Endothelial cell of umbilical vein (primary cell): ENCODE measurements around the gene PHAF1. TPM values are rescaled to one million over a fixed set of nuclear protein-coding genes. Genes with fewer than 3 reads are reported as not detected.

ENCODE experiments used
- BruUV-seq: library from RNA; stranded (reverse); fragments of 400-500 nt; replicated peaks from 2 replicates; lab custom pipeline; 2021; lab: Mats Ljungman, UMichigan
- CTCF ChIA-PET: fragments of 300-600, 350-600 bp; sonication (Branson Sonifier 250); formaldehyde crosslinking; loops from one replicate; lab custom pipeline; 2021; ENCODE audit warnings: antibody characterized with exemption, inconsistent platforms; lab: Charles Lee
- POLR2A ChIA-PET: fragments of 300-600, 350-600 bp; sonication (Branson Sonifier 250); formaldehyde crosslinking; loops from one replicate; lab custom pipeline; 2021; ENCODE audit warnings: antibody characterized with exemption, inconsistent platforms; lab: Charles Lee
- DNase-seq: peaks from one replicate; pipeline ENCODE4 v3.0.0-alpha.2; 2011; ENCODE audit warnings: low read depth, low spot score
- FAIRE-seq: peaks from 2 replicates; lab custom pipeline; 2011; peaks lifted over from hg19 to GRCh38; lab: Jason Lieb, UNC
- H2AFZ ChIP-seq: 2 replicates; pipeline ENCODE4 v1.6.0; 2012; ENCODE audit warnings: low read depth, low read length, control low read depth, inconsistent platforms
- H3K27ac ChIP-seq: 2 replicates; pipeline ENCODE4 v1.5.1; 2011; ENCODE audit warnings: low read depth, mild to moderate bottlenecking, control low read depth, low read length, moderate library complexity; ENCODE audit not compliant: insufficient read depth
- H3K27me3 ChIP-seq, 2 experiments: 2 replicates each; pipeline versions ENCODE4 v1.6.0 to v1.6.1; 2011; ENCODE audit warnings: low read length in 2 of 2, mixed read lengths in 1 of 2; ENCODE audit not compliant: control insufficient read depth in 2 of 2, insufficient read depth in 2 of 2
- H3K36me3 ChIP-seq, 2 experiments: 2 replicates in 1 of 2; 3 replicates in 1 of 2; pipeline ENCODE4 v1.5.1; 2011; ENCODE audit warnings: low read length in 2 of 2, mild to moderate bottlenecking in 1 of 2, moderate library complexity in 1 of 2; ENCODE audit not compliant: control insufficient read depth in 2 of 2, insufficient read depth in 2 of 2; ENCODE audit errors: extremely low read depth in 1 of 2
- H3K4me1 ChIP-seq: 3 replicates; pipeline ENCODE4 v1.5.1; 2011; ENCODE audit warnings: mild to moderate bottlenecking, low read length; ENCODE audit not compliant: control insufficient read depth, insufficient read depth; ENCODE audit errors: extremely low read depth
- H3K4me2 ChIP-seq: 2 replicates; pipeline ENCODE4 v1.6.1; 2011; ENCODE audit warnings: low read length, control low read depth, mixed read lengths; ENCODE audit not compliant: insufficient read depth
- H3K4me3 ChIP-seq, 3 experiments: fragments of 200-600 bp in 1 of 3; sonication (generic), shearing (Covaris generic) in 1 of 3; replicated peaks in 1 of 3; 2 replicates each; pipeline ENCODE4 v1.5.1; 2011 to 2016; ENCODE audit warnings: control low read depth in 3 of 3, low read length in 3 of 3, mild to moderate bottlenecking in 2 of 3, inconsistent platforms in 1 of 3, low read depth in 1 of 3, moderate library complexity in 1 of 3; ENCODE audit not compliant: insufficient read depth in 1 of 3
- H3K79me2 ChIP-seq: 2 replicates; pipeline ENCODE4 v1.6.0; 2012; ENCODE audit warnings: low read length, inconsistent platforms; ENCODE audit not compliant: control insufficient read depth, insufficient read depth
- H3K9ac ChIP-seq: replicated peaks from 2 replicates; pipeline ENCODE3; 2011; ENCODE audit warnings: low read length, control low read depth; ENCODE audit not compliant: insufficient read depth; ENCODE audit errors: extremely low read depth
- H3K9me1 ChIP-seq: replicated peaks from 3 replicates; pipeline ENCODE4 v1.6.0; 2011; ENCODE audit warnings: mild to moderate bottlenecking, low read length; ENCODE audit not compliant: control insufficient read depth, insufficient read depth; ENCODE audit errors: extremely low read depth
- H3K9me3 ChIP-seq: replicated peaks from 2 replicates; pipeline ENCODE4 v1.5.1; 2012; ENCODE audit warnings: low read length, inconsistent platforms; ENCODE audit not compliant: control insufficient read depth, insufficient read depth
- H4K20me1 ChIP-seq: replicated peaks from 2 replicates; pipeline ENCODE3; 2011; ENCODE audit warnings: mild to moderate bottlenecking, low read length; ENCODE audit not compliant: control insufficient read depth, insufficient read depth; ENCODE audit errors: extremely low read depth
- CTCF ChIP-seq, 2 donors: IDR thresholded peaks; 1 replicate in 1 of 2; 2 replicates in 1 of 2; pipeline ENCODE4 v1.5.1; 2011; ENCODE audit warnings: low read length in 2 of 2, mild to moderate bottlenecking in 2 of 2, moderate library complexity in 2 of 2, control low read depth in 1 of 2, inconsistent platforms in 1 of 2, low read depth in 1 of 2; ENCODE audit not compliant: insufficient read depth in 1 of 2; ENCODE audit errors: extremely low read depth in 1 of 2
- EZH2 ChIP-seq: IDR thresholded peaks from 2 replicates; pipeline ENCODE4 v1.6.1; 2012; ENCODE audit warnings: borderline replicate concordance, low read depth, mild to moderate bottlenecking, moderate library complexity, low read length, inconsistent platforms; ENCODE audit not compliant: severe bottlenecking
- FOS ChIP-seq: IDR thresholded peaks from 2 replicates; pipeline ENCODE4 v1.6.1; 2011; ENCODE audit warnings: mild to moderate bottlenecking, low read length, moderate library complexity, borderline replicate concordance; ENCODE audit not compliant: insufficient read depth
- GATA2 ChIP-seq: IDR thresholded peaks from 2 replicates; pipeline ENCODE4 v1.7.0; 2011; ENCODE audit warnings: low read depth, mild to moderate bottlenecking, moderate library complexity, mixed read lengths, low read length; ENCODE audit not compliant: insufficient read length, insufficient read depth
- JUN ChIP-seq: IDR thresholded peaks from 2 replicates; pipeline ENCODE4 v1.6.1; 2011; ENCODE audit warnings: borderline replicate concordance, low read depth; ENCODE audit not compliant: insufficient read length, insufficient read depth
- MAX ChIP-seq: IDR thresholded peaks from 2 replicates; pipeline ENCODE4 v1.6.1; 2011; ENCODE audit not compliant: insufficient read depth, insufficient read length
- MYC ChIP-seq: IDR thresholded peaks from one replicate; pipeline ENCODE4 v1.6.1; 2011; ENCODE audit warnings: mild to moderate bottlenecking, low read depth, low read length
- POLR2A ChIP-seq: IDR thresholded peaks from 2 replicates; pipeline ENCODE4 v1.6.1; 2012; ENCODE audit warnings: low read depth, mild to moderate bottlenecking, control low read depth, low read length
- POLR2AphosphoS5 ChIP-seq: IDR thresholded peaks from 2 replicates; pipeline ENCODE4 v1.6.1; 2012; ENCODE audit warnings: low read depth, mild to moderate bottlenecking, control low read depth, low read length, moderate library complexity; ENCODE audit not compliant: insufficient read depth
- dilution Hi-C: fragments of 300-500 bp; cut with MboI; formaldehyde crosslinking; loops from one replicate; pipeline ENCODE4 v1.15.0; 2019; ENCODE audit warnings: low sequenced_read_pairs; ENCODE audit not compliant: extremely low pct_ligation_motif_present
- intact Hi-C: fragments of 100-400 bp; cut with micrococcal nuclease; formaldehyde crosslinking; loops from one replicate; pipeline ENCODE4 v1.10.0; 2022
- polyA plus RNA-seq, 4 experiments: library from polyadenylated mRNA; depleted of rRNA in 3 of 4; stranded (reverse) in 3 of 4; unstranded in 1 of 4; fragments of >200 nt; gene quantifications; 2 replicates each; pipeline versions ENCODE4 v1.2.1 to v1.2.3, GENCODE V29; 2011 to 2012; ENCODE audit warnings: missing spikeins in 1 of 4
- total RNA-seq: library from RNA; stranded (reverse); gene quantifications from 2 replicates; pipeline ENCODE4 v1.2.3, GENCODE V29; 2021

The PHAF1 gene
- total and polyA plus RNA-seq, 2 donors (not counting 3 experiments of a cell fraction or from before 2014, with no cell fraction given), result 18.5 to 21.9 TPM

- intact Hi-C loops, result no loop called here
- Histone ChIP-seq H3K36me3 (peaks cover 0 to 5% of the 10 kb centered on the region in 2 experiments), H3K4me1 (no peaks in the 10 kb centered on the region), H3K4me2 (no peak overlapping the region), H3K4me3 (no peak overlapping the region), H3K9me3 (no peaks in the 10 kb centered on the region), H3K27me3 (no peaks in the 10 kb centered on the region), H2AFZ (no peak overlapping the region), H3K27ac (no peak overlapping the region), H3K9me1 (no peaks in the 10 kb centered on the region), H3K79me2 (peaks cover 55% of the 10 kb centered on the region), H4K20me1 (no peaks in the 10 kb centered on the region), H3K9ac (no peak overlapping the region)
- CTCF ChIA-PET, result interaction anchor here (2.1 kb wide), 1 partner anchor 14 kb away, joined by 5 read pairs; no protein-coding TSS in a partner anchor
- POLR2A ChIA-PET, result no interaction called here
- BruUV-seq, result no TSS peak
- DNase-seq (no peak), FAIRE-seq (no peak)
- TF ChIP-seq POLR2A, result no peak
- TF ChIP-seq POLR2AphosphoS5, result no peak
- TF ChIP-seq FOS, result no peak
- no peak for TF ChIP-seq CTCF (IDR thresholded peaks at IDR 0.05; ENCODE audit: extremely low read depth in 1 of 2, insufficient read depth in 1 of 2, low read depth in 1 of 2, low read length in 2 of 2)
- TF ChIP-seq GATA2, result no peak
- no peak for TF ChIP-seq MYC
- no peak for TF ChIP-seq JUN
- no peak for TF ChIP-seq MAX
- TF ChIP-seq EZH2, result no peak
- dilution Hi-C loops, result no loop called here
These were observed 20.6 kb upstream of the PHAF1 start for GRCh38 chr16:67089101-67089500.
